Activated gamma-delta T cell treated with Interleukin-2 at 50 U/mL for 16 hours (primary cell): ENCODE measurements around the gene FURIN.
"Not testable (repeated sequence)": the region's sequence is repeated elsewhere in the genome, so short reads cannot be mapped to it uniquely, and the experiment has no call there.

Source experiments
- DNase-seq: peaks from one replicate; pipeline ENCODE4 v3.0.0-alpha.2; 2020

FURIN gene

DNA sequence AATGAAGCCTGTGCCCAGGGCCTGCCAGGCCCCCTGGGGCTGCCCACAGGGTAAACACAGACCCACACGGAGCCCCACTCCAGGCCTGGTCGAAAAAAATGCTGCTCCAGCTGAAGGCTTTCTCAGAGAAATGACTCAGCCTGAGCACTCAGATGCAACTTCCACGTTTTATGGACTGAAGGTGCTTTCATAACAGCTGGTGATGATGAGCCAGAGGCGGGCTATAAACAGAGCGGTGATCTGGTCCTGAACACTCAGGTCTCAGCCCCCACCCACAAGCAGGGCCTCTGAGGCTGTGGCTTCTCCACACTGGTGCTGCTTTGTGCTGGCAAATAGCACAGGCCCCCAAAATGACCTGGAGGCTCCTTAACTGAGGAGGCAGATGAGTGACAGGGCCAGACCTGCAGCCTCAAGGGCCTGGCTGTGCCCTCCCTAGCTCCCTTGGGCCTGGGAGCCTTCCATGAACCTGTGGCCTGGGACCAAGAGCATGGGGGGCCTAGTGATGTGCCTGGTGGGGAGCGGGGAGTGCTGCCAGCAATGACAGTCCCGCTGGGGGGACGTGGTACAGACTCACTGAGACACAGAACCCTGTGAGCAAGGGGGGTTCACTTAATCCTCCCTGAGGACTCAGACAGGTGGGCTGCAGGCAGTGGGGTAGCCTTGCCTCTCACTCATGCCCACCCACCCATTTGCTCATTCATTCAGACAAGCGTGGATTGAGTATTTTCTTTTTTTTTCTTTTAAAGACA lies 23.0 kb upstream of the FURIN start:
- DNase-seq: no peak

DNA sequence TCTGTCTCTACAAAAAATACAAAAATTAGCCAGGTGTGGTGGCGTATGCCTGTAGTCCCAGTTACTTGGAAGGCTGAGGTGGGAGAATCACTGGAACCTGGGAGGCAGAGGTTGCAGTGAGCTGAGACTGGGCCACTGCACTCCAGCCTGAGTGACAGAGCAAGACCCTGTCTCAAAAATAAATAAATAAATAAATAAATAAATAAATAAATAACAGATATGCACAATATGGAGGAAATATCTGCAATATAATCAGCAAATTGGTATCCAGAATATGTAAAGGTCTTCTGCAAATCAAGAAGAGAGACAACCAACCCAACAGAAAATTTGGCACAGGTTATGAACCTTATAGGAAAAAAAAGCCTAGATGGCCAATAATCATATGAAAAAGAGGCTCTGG lies 19.0 kb upstream of the FURIN start:
- DNase-seq: not testable (repeated sequence)

- peak; percentile 46 for DNase-seq
Observed at GRCh38 chr15:90851114-90851513, 17.3 kb upstream of the FURIN start.

GRCh38 chr15:90851940-90852339 lies 16.4 kb upstream of the FURIN start:
- no peak for DNase-seq

GRCh38 chr15:90855139-90855538 lies 13.2 kb upstream of the FURIN start:
- DNase-seq: no peak

- DNase-seq: no peak
Observed at GRCh38 chr15:90857337-90857736, 11.1 kb upstream of the FURIN start.

GRCh38 chr15:90857883-90858443 lies 10.4 kb upstream of the FURIN start:
- DNase-seq: no peak

DNA sequence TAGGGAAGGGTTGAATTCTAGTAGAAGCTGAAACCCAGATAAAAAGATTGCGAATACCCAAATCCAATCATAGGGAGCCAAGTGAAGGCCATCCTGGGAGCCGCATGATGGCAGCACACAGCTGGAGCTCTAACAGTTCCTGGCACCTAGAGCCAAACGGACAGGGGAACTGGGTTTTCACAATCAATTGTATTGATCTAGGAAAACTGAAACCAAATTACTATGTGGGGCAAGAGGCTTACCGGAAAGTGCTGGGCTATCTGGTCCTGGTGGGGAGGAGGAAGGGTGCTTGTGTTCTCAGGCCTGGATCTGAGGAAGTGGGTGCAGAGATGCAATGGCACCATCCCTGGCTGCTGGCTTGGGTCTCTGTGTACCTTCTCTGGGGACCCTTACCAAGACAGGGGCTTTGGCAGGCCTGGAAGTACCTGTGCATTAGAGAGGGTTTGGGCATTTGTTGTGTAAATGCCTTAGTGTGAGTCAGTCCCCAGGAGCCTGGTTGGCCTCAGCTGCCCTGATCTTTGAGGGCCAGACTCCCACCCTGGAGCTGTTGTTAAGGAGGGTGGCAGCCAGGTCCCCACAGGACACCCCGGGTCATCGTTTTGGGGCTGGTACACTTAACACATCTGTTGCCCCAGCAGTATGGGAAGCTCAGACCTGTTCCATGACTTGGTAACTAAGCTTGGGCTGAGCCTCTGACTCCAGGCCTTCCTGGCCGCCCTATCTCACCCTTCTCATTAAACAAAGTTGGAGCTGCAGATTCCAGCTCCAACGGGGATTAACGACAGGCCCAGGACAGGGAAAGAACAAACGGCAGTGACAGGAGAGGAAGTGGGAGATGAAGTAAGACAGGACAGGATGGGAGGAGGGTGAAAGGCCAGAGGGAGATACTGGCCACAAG lies 8.9 kb upstream of the FURIN start:
- no peak for DNase-seq

GRCh38 chr15:90860450-90860849 lies 7.9 kb upstream of the FURIN start:
- DNase-seq: no peak

DNA sequence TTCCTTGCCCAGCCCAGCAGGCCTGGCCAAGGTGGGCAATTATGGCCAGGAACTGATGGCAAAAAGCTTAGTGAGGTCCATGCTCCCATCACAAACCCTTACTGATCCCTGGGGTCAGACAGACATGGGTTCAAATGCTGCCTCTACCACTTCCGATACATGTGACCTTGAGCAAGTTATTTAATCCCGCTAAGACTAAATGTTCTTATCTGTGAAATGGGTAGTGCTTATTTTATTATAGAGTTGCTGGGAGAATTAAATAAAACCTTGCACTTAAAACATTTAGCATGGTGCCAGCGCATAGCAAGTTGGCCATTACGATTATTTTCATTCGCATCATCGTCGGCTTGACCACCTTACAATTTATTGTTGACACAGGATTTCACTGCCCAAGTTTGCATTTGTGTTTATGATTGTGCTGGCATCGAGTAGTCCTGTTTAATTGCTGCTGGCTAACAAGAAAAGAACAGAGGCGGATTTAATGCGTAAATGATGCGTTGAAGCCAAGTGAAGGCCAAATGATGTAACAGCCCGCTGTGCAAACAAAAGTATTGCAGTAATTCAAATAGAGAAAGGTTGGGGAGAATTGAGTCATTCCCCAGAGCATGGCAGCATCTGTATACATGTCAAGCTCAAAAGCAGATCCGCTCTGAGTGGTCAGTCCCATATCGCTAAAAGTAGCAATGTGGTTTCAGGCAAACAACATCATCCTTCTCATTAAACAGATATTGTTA lies 7.3 kb upstream of the FURIN start:
- DNase-seq: no peak

GRCh38 chr15:90862487-90862886 lies 5.9 kb upstream of the FURIN start:
- no peak for DNase-seq

DNA sequence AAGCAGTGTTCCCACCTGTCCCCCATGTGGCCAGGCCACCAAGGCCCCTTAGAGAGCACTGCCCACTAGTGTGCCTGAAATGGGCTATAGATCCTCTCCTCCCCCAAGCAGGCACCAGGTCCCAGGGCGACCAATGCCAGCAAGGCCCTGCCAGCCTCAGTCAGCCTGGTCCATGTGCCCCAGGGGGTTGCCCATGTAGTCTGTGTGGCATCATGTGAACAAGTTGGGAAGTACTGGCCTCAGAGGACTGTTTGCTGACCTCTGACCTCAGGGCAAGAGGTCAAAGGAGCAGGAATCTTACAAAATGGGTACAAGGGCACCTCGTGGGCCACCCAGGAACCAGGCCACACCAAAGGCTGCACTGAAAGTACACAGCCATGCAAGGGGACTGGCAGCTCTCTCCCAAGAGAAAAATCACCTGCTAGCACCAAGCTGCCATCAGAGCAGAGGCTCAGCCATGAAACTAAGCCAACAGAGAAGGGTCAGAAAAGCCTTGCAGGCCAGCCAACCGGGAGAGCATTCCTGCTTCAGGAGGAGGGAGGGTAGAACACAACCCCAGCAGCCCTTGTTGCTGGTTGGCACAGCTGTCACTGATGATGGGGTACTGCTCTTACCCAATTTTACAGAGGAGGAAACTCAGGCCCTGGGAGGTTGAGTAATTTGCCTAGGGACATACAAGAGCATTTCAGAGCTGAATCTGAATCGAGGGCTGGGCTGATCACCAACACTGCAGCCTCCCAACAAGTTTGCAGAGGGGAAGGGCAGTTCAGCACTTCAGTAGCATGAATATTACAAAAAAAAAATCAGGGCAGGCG lies 5.2 kb upstream of the FURIN start:
- DNase-seq: no peak

DNA sequence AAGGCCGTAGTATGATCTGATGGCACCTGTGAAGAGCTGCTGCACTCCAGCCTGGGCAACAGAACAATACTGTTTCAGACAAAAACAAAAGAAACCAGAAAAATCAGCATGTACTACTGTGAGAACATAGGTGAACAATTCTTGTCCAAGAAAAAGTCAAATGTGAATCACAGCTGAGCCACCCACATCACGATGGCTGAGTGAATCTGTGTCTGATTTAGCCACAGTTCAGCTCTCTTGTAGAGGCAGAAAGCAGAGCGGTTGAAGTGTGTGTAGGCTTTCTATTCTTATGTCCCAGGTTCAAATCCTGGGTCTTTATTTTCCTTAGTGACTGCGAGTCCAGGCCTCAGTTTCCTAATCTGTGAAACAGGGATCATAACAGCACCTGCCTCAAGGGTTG lies 4.4 kb upstream of the FURIN start:
- DNase-seq: no peak

- DNase-seq: no peak
Observed at GRCh38 chr15:90864507-90864906, 3.9 kb upstream of the FURIN start.

DNA sequence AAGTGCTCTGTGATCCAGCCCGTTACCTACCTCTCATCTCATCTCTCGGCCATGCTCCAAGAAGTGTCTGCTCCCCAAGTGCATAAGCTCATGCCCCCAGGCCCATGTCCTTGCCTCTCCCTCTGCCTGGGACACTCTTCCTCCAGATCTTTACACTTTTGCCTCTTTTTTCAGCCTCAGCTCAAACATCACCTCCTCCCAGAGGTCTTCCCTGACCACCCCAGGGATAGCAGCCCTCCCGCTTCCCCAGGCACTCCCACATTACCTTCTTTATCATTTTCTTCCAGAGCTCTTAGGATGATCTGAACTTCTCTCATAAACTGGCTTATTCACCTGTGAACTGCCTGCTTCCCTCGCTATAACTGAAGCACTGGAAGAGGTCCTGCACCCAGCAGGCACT lies 2.7 kb upstream of the FURIN start:
- no peak for DNase-seq

DNA sequence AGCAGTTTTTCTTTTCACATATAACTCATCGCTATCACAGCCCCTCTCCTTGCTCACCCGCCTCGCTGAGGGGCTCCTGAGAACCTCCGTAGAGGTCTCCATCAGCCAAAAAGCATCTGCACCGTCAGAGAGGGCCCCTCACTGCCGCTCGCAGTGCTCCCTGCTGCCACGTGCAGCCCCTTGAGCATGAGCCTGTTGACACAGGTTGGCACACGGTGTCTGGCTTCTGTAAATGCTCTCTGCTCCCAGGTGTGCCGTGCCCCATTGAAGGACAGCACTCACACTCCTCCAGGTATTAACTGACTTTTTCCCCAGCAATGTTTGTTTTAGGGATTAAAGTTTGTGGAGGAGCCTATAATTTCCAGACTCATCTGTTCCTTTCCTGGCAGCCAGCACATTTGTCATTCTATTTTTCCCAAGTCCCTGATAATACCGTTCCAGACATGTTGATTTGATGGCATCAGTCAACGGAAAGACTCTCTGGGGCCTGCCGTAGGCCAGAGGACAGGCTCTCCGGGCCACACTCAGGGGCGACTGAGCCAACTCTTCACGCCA lies 2.1 kb upstream of the FURIN start:
- DNase-seq: no peak

GRCh38 chr15:90866800-90867199 lies 1.6 kb upstream of the FURIN start:
- no peak for DNase-seq

DNA sequence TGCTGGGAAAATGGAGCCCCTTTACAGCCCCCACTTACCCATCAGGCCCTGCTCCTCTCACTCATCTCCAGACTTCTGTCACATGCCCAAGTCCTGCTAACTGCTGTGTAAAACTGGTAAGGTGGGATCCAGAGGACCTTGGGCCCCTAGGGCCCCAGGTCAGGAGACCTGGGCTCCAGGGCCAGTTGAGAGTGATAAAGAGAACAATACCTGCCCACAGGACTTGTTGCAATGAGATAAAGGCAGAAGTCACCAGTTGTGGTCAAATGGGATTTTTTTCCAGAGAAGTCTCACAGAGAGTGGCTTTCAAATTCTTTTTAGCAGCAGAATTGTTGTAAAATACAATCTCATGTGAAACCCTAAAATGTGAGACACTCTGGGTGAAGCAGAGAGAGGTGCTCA lies 753 bp downstream of the FURIN start:
- no peak for DNase-seq

- no peak for DNase-seq
Observed at GRCh38 chr15:90869601-90870353, 1.4 kb downstream of the FURIN start.

- DNase-seq: no peak
Observed at GRCh38 chr15:90870354-90871138, 2.2 kb downstream of the FURIN start.
